SW 1271 (cell line): ENCODE measurements around the gene RCAN1.
A peak's percentile ranks its signal among the peaks of the same experiment; 100 is the strongest.

Source experiments
- DNase-seq, 2 experiments: peaks; one replicate each; lab custom pipeline; 2025; lab: John Stamatoyannopoulos, UW

The RCAN1 gene

GRCh38 chr21:34598931-34599400 lies 15.9 kb downstream of the RCAN1 start:
- peak in 1 of 2 experiments; percentile 5 for DNase-seq

GRCh38 chr21:34597406-34597805 lies 17.5 kb downstream of the RCAN1 start:
- no peak for DNase-seq

- no peak for DNase-seq
Measured at GRCh38 chr21:34596561-34597271, 18.2 kb downstream of the RCAN1 start.

- DNase-seq: no peak
Measured at GRCh38 chr21:34595457-34595856, 19.5 kb downstream of the RCAN1 start.

- DNase-seq: no peak
Measured at GRCh38 chr21:34594566-34595234, 20.2 kb downstream of the RCAN1 start.

- DNase-seq: no peak
Measured at GRCh38 chr21:34593954-34594531, 20.9 kb downstream of the RCAN1 start.

GRCh38 chr21:34593423-34593822 lies 21.5 kb downstream of the RCAN1 start:
- no peak for DNase-seq

GRCh38 chr21:34592120-34592955 lies 22.6 kb downstream of the RCAN1 start:
- no peak for DNase-seq

GRCh38 chr21:34590520-34590919 lies 24.4 kb downstream of the RCAN1 start:
- DNase-seq: no peak

GRCh38 chr21:34589511-34590282 lies 25.2 kb downstream of the RCAN1 start:
- DNase-seq: no peak

- no peak for DNase-seq
Measured at GRCh38 chr21:34583926-34584563, 30.9 kb downstream of the RCAN1 start.

GRCh38 chr21:34582506-34583150 lies 32.3 kb downstream of the RCAN1 start:
- DNase-seq: peak in 1 of 2 experiments; percentile 14

GRCh38 chr21:34580181-34580700 lies 34.7 kb downstream of the RCAN1 start:
- no peak for DNase-seq

- no peak for DNase-seq
Measured at GRCh38 chr21:34579411-34579810, 35.5 kb downstream of the RCAN1 start.

- DNase-seq: no peak
Measured at GRCh38 chr21:34576041-34576511, 38.8 kb downstream of the RCAN1 start.

GRCh38 chr21:34574601-34575529 lies 40.0 kb downstream of the RCAN1 start:
- no peak for DNase-seq

- DNase-seq: no peak
Measured at GRCh38 chr21:34571994-34572393, 42.9 kb downstream of the RCAN1 start.

- DNase-seq: no peak
Measured at GRCh38 chr21:34570313-34570712, 44.6 kb downstream of the RCAN1 start.
